Measurements from ENCODE around the gene TNKS2. TPM values are rescaled to one million over a fixed set of nuclear protein-coding genes. Genes with fewer than 3 reads are reported as not detected.

Gene TNKS2
- total RNA-seq, 1 experiment from 2014 or later = 25.4 TPM

DNA sequence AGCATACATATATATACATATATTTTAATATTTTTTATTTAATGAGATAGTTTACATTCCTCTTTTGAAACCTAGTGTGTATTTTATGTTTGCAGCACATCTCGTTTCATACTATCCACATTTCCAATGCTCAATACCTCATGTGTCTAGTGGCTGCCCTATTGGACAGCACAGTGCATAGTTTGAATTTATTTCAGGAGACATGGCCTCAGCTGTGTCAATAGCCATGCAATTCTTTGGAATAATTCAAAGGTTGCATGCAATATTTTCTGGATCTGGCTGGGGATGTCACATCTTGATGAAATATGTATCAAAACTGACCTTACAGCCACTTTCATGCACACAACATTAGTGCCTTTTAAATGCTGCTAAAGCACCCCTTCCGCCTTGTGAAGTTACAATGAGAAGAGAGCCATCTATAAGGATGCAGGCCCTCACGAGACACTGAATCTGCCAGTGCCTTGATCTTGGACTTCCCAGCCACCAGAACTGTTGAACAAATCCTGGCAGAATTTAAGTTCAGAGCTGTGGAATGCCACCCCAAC is 98.1 kb downstream of the TNKS2 start:
- H3K79me2 ChIP-seq (ENCODE audit: low read depth) = no peaks in the 10 kb centered on the region
- no peaks in the 10 kb centered on the region for H3K36me3 ChIP-seq (ENCODE audit: low read depth)
- H3K27me3 ChIP-seq (ENCODE audit: insufficient read depth, low read depth) = no peaks in the 10 kb centered on the region
- intact Hi-C loops (cut with micrococcal nuclease; ENCODE audit: unreplicated experiment) = no loop called here
- H3K9me3 ChIP-seq (ENCODE audit: insufficient read depth, low read depth) = no peaks in the 10 kb centered on the region
- H3K4me3 ChIP-seq = no peak overlapping the region
- no peaks in the 10 kb centered on the region for H4K20me1 ChIP-seq (ENCODE audit: insufficient read depth)
- peaks cover 8% of the 10 kb centered on the region; the same call in 1 of the 2 replicates for H3F3A ChIP-seq (ENCODE audit: insufficient read depth, low read depth)
- ChIA-PET CTCF (no interaction called here), POLR2A (ENCODE audit: unreplicated experiment) (no interaction called here)
- H3K27ac ChIP-seq = no peak overlapping the region
- TF ChIP-seq, protein P1, sequence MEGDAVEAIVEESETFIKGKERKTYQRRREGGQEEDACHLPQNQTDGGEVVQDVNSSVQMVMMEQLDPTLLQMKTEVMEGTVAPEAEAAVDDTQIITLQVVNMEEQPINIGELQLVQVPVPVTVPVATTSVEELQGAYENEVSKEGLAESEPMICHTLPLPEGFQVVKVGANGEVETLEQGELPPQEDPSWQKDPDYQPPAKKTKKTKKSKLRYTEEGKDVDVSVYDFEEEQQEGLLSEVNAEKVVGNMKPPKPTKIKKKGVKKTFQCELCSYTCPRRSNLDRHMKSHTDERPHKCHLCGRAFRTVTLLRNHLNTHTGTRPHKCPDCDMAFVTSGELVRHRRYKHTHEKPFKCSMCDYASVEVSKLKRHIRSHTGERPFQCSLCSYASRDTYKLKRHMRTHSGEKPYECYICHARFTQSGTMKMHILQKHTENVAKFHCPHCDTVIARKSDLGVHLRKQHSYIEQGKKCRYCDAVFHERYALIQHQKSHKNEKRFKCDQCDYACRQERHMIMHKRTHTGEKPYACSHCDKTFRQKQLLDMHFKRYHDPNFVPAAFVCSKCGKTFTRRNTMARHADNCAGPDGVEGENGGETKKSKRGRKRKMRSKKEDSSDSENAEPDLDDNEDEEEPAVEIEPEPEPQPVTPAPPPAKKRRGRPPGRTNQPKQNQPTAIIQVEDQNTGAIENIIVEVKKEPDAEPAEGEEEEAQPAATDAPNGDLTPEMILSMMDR (conservative IDR thresholded peaks at IDR 0.05) = no peak
- TF ChIP-seq EZH2 (IDR thresholded peaks at IDR 0.05; ENCODE audit: low read depth) = no peak
- H3K4me2 ChIP-seq = no peak overlapping the region
- no peak overlapping the region for H2AFZ ChIP-seq
- H3K9me2 ChIP-seq (ENCODE audit: insufficient read depth) = no peaks in the 10 kb centered on the region
- peaks cover 10% of the 10 kb centered on the region for H3K4me1 ChIP-seq (replicated peaks; ENCODE audit: insufficient read depth)
- no peak for DNase-seq
- no TSS peak for BruUV-seq (replicated peaks)

DNA sequence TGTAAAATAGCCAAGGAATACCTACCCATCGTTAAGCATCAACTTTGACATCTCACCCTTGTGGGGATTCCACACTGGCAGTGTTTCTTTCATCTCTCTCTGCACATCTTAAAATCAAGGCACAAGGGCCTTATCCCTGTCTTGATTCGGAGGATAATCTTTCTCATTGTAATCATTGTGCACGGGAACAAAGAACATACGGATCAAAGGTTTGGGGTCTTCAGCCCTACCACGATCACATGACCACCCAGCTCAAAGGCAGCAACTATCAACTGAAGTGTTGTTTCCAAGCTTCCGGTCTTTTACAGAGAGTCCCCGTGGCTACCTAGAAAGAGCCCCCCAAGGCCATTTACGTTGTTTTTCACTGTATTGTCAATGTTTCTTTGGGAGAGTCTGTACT is 99.2 kb downstream of the TNKS2 start:
- Histone ChIP-seq H4K20me1 (ENCODE audit: insufficient read depth) (no peaks in the 10 kb centered on the region), H3K4me1 (replicated peaks; ENCODE audit: insufficient read depth) (peaks cover 15% of the 10 kb centered on the region), H3K4me3 (no peak overlapping the region), H3K79me2 (ENCODE audit: low read depth) (no peaks in the 10 kb centered on the region), H3K36me3 (ENCODE audit: low read depth) (no peaks in the 10 kb centered on the region), H3K4me2 (no peak overlapping the region), H3K9me2 (ENCODE audit: insufficient read depth) (no peaks in the 10 kb centered on the region), H3F3A (ENCODE audit: insufficient read depth, low read depth) (peaks cover 15% of the 10 kb centered on the region), H3K27ac (no peak overlapping the region), H3K27me3 (ENCODE audit: insufficient read depth, low read depth) (no peaks in the 10 kb centered on the region), H3K9me3 (ENCODE audit: insufficient read depth, low read depth) (no peaks in the 10 kb centered on the region), H2AFZ (no peak overlapping the region)
- ChIA-PET CTCF (no interaction called here), POLR2A (ENCODE audit: unreplicated experiment) (no interaction called here)
- no peak for DNase-seq
- intact Hi-C loops (cut with micrococcal nuclease; ENCODE audit: unreplicated experiment) = no loop called here
- no TSS peak for BruUV-seq (replicated peaks)
- TF ChIP-seq EZH2 (IDR thresholded peaks at IDR 0.05; ENCODE audit: low read depth) = no peak
- TF ChIP-seq, protein P1 (conservative IDR thresholded peaks at IDR 0.05) = no peak

DNA sequence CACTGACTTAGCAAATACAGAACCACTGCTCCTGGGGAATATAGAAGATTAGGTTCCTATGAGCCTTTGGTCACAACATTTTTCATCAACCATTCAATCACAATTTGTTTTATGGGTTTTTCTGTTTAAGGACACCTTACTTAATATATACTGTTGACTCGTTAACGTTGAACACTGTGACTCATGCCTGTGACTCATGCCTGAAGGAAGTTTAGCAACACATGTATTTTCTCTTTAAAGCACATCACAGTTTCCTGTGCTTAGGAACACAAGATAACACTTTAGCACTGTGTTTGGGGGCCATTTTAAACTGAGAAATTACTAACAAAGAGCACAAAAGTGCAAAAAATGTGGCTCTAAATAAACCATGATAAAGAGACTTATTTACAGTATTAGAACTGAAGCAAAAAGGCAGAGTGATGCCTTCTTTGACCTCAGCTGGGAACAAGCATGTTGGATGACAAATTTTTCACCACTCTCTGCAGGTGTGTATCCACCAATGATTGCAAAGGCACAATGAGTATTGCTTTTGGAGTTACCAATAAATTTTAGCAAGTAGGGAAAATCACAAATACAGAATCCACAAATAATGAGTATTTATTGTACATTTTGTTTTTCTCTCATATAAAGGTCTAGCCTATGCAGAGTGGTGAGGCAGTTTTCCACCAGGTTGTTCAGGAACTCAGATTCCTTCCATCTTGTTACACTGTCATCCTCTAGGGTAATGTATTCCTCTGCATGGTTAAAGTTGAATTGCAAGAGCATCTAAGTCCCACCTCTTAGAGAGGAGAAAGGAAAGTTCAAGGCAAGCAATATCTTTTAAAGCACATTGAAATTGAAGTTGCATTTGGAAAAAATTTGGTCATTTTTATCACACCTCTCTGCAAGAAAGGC is 103.8 kb downstream of the TNKS2 start:
- Histone ChIP-seq H3K27ac (peak overlapping the region; percentile 52), H2AFZ (no peak overlapping the region)
- CTCF ChIA-PET = no interaction called here

More for the DNA sequence above, 103.8 kb downstream of the TNKS2 start:
- no peak for TF ChIP-seq EZH2 (IDR thresholded peaks at IDR 0.05; ENCODE audit: low read depth)
- TF ChIP-seq, protein P1 (conservative IDR thresholded peaks at IDR 0.05) = no peak
- POLR2A ChIA-PET (ENCODE audit: unreplicated experiment) = no interaction called here
- Histone ChIP-seq H3K36me3 (ENCODE audit: low read depth) (no peaks in the 10 kb centered on the region; the same call in 1 of the 2 replicates), H4K20me1 (ENCODE audit: insufficient read depth) (no peaks in the 10 kb centered on the region), H3K27me3 (ENCODE audit: insufficient read depth, low read depth) (no peaks in the 10 kb centered on the region), H3K4me1 (replicated peaks; ENCODE audit: insufficient read depth) (peaks cover 19% of the 10 kb centered on the region), H3K4me2 (peak overlapping the region; percentile 43; the same call in 1 of the 2 replicates), H3F3A (ENCODE audit: insufficient read depth, low read depth) (peaks cover 16% of the 10 kb centered on the region), H3K9me3 (ENCODE audit: insufficient read depth, low read depth) (no peaks in the 10 kb centered on the region), H3K4me3 (no peak overlapping the region), H3K9me2 (ENCODE audit: insufficient read depth) (no peaks in the 10 kb centered on the region), H3K79me2 (ENCODE audit: low read depth) (no peaks in the 10 kb centered on the region)
- intact Hi-C loops (cut with micrococcal nuclease; ENCODE audit: unreplicated experiment) = no loop called here
- peak; percentile 12 to 85 for DNase-seq
- no TSS peak for BruUV-seq (replicated peaks)
